Coronary artery (tissue), 2 donors: ENCODE data around the gene HEPN1.

Source experiments
- DNase-seq: peaks from one replicate; pipeline ENCODE4 v3.0.0-alpha.2; 2017; ENCODE audit warnings: low spot score
- H3K27ac ChIP-seq, 2 donors: fragments of 200-600 bp; sonication (generic); one replicate each; pipeline ENCODE4 v1.5.1; 2016 to 2019
- H3K4me3 ChIP-seq: fragments of 200-600 bp; sonication (generic); 2 replicates; pipeline ENCODE4 v1.5.1; 2016; ENCODE audit warnings: mild to moderate bottlenecking, moderate library complexity
- TF ChIP-seq, protein P1 (sequence below): fragments of 200-600 bp; sonication (generic); IDR thresholded peaks from one replicate; pipeline ENCODE4 v1.5.1; 2019; ENCODE audit warnings: antibody characterized with exemption

Gene HEPN1

DNA sequence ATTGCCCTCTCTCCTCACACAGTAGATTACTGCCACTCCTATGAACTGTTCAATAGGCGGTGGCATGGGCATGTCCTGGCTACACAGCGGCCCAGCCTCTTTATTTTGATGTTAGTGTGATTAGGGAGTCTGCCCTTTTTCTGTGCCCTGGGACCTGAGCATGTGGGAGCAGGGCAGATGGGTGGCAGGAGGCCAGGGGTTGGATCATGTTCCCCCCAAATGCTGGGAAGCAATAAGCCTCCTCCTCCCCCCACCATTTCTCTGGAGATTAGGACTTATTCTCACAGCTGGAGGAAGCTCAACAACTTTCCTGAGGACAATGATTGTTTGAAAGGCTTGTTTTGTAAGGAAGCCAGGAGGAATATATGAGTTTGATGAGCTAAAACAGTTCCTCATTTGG, 848 bp downstream of the HEPN1 start:
- DNase-seq = no peak
- no peak overlapping the region for H3K4me3 ChIP-seq
- TF ChIP-seq, protein P1, sequence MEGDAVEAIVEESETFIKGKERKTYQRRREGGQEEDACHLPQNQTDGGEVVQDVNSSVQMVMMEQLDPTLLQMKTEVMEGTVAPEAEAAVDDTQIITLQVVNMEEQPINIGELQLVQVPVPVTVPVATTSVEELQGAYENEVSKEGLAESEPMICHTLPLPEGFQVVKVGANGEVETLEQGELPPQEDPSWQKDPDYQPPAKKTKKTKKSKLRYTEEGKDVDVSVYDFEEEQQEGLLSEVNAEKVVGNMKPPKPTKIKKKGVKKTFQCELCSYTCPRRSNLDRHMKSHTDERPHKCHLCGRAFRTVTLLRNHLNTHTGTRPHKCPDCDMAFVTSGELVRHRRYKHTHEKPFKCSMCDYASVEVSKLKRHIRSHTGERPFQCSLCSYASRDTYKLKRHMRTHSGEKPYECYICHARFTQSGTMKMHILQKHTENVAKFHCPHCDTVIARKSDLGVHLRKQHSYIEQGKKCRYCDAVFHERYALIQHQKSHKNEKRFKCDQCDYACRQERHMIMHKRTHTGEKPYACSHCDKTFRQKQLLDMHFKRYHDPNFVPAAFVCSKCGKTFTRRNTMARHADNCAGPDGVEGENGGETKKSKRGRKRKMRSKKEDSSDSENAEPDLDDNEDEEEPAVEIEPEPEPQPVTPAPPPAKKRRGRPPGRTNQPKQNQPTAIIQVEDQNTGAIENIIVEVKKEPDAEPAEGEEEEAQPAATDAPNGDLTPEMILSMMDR = no peak
- no peak overlapping the region for H3K27ac ChIP-seq

DNA sequence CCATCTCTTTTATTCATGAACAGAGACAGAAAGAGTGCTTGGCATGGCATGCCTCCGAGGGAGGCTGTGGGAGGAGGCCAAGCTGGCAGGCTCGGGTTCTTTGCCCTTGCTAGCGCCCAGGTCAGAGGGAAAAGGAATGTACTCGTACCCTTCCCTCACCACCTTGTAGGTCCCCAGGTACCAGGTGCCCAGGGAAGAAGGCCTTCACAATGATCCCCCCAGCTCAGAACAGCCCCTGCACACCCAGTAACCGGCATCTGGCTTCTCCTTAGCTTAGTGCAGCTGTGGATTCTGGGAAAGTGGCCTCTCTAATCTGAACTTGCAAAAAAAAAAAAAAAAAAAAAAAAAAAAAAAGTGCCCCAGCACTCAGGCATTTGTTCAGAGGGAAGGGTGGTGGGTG, 1.3 kb downstream of the HEPN1 start:
- no peak for DNase-seq
- H3K4me3 ChIP-seq = peak overlapping the region; percentile 82
- H3K27ac ChIP-seq = no peak overlapping the region
- TF ChIP-seq, protein P1 = no peak

GRCh38 chr11:124920870-124921609, 2.0 kb downstream of the HEPN1 start:
- H3K27ac ChIP-seq = peak overlapping the region in 1 of 2 donors; percentile 62
- H3K4me3 ChIP-seq = peak overlapping the region; percentile 82
- TF ChIP-seq, protein P1 = no peak
- no peak for DNase-seq

DNA sequence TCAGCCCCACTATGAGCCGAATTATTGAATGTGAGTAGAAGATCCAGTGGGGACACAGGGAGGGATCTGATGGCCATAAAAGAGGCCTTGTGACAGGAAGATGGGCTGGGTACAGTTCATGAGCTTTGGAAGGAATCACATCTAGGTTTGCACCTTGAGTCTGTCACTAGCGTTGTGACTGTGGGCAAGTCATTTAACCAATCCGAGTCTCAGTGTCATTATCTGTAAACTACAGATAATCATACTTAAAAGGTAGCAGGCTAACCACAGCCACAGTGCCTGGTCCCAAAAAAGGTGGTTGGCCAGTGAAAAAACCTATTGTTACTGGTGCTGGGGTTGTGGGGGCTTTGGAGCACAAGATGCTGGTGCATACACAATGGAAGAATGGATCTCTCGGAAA, 3.8 kb downstream of the HEPN1 start:
- DNase-seq = no peak
- Histone ChIP-seq H3K27ac (no peak overlapping the region), H3K4me3 (no peak overlapping the region)
- TF ChIP-seq, protein P1 = no peak

DNA sequence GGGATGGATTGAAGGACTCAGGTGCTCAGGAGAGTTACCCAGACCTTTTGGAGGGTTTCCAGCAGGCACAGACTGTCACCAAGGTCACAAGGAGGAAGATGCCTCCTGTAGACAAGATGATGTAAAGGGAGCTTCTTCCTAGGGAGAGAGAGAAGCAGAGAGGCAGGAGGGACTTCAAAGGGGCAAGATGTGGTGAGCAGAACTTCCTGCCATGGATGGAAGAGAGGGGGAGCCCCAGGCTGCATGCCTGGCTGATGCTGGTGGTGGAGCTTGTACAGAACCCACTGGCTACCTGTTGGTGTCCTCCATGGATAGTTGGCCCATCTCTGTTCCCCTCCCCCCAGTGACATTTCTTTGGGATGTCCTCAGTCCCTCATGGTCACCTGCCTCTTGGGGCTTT, 4.2 kb downstream of the HEPN1 start:
- TF ChIP-seq, protein P1 = no peak
- no peak overlapping the region for H3K27ac ChIP-seq
- H3K4me3 ChIP-seq = no peak overlapping the region
- DNase-seq = no peak

- Histone ChIP-seq H3K27ac (no peak overlapping the region), H3K4me3 (no peak overlapping the region)
- no peak for DNase-seq
- TF ChIP-seq, protein P1 = no peak
These were observed 10.1 kb downstream of the HEPN1 start for GRCh38 chr11:124928942-124929665.

DNA sequence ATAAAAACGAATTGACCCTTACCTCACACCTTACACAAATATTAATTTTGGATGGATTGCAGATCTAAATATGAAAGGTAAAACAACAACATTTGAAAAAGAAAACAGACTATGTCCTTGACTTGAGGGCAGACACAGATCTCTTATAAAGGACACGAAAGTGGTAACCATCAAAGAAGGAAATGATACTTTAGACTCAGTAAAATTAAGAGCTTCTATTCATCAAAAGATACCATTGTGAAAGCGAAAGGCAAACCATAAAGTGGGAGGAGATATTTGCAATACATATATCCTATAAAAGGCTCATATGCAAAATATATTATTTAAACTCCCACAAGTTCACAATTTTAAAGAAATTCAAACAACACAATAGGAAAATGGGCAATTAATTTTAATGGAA, 11.7 kb downstream of the HEPN1 start:
- TF ChIP-seq, protein P1 = no peak
- DNase-seq = no peak
- H3K4me3 ChIP-seq = no peak overlapping the region
- no peak overlapping the region for H3K27ac ChIP-seq
